Measurements from ENCODE around the gene SLC38A9. TPM values are rescaled to one million over a fixed set of nuclear protein-coding genes. Genes with fewer than 3 reads are reported as not detected.

The SLC38A9 gene
- total and polyA plus RNA-seq, 4 donors = 11.4 to 31.0 (median 18.6) TPM

GRCh38 chr5:55650386-55650785, 61.7 kb downstream of the SLC38A9 start (continued):
- TF ChIP-seq HNF4G (IDR thresholded peaks at IDR 0.05) (no peak), FOXA2 (IDR thresholded peaks at IDR 0.05) (no peak), NR2F2 (IDR thresholded peaks at IDR 0.05) (no peak), JUND (IDR thresholded peaks at IDR 0.05) (no peak)
- TF ChIP-seq, protein P1, sequence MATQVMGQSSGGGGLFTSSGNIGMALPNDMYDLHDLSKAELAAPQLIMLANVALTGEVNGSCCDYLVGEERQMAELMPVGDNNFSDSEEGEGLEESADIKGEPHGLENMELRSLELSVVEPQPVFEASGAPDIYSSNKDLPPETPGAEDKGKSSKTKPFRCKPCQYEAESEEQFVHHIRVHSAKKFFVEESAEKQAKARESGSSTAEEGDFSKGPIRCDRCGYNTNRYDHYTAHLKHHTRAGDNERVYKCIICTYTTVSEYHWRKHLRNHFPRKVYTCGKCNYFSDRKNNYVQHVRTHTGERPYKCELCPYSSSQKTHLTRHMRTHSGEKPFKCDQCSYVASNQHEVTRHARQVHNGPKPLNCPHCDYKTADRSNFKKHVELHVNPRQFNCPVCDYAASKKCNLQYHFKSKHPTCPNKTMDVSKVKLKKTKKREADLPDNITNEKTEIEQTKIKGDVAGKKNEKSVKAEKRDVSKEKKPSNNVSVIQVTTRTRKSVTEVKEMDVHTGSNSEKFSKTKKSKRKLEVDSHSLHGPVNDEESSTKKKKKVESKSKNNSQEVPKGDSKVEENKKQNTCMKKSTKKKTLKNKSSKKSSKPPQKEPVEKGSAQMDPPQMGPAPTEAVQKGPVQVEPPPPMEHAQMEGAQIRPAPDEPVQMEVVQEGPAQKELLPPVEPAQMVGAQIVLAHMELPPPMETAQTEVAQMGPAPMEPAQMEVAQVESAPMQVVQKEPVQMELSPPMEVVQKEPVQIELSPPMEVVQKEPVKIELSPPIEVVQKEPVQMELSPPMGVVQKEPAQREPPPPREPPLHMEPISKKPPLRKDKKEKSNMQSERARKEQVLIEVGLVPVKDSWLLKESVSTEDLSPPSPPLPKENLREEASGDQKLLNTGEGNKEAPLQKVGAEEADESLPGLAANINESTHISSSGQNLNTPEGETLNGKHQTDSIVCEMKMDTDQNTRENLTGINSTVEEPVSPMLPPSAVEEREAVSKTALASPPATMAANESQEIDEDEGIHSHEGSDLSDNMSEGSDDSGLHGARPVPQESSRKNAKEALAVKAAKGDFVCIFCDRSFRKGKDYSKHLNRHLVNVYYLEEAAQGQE (IDR thresholded peaks at IDR 0.05) = no peak

GRCh38 chr5:55649963-55650362, 62.2 kb downstream of the SLC38A9 start:
- H3K36me3 ChIP-seq (ENCODE audit: control insufficient read depth in 4 of 4, insufficient read depth in 3 of 4, low read depth in 1 of 4, low read length in 3 of 4) = peaks cover 0 to 2% (median under 1%) of the 10 kb centered on the region in 4 donors
- no peak overlapping the region for H3K27ac ChIP-seq (ENCODE audit: low read depth in 1 of 2, low read length in 2 of 2)

More at GRCh38 chr5:55649963-55650362, 62.2 kb downstream of the SLC38A9 start:
- DNase-seq (ENCODE audit: low spot score) = no peak
- TF ChIP-seq FOXA2 (IDR thresholded peaks at IDR 0.05) (no peak), GABPA (IDR thresholded peaks at IDR 0.05 in 1 of 2, conservative IDR thresholded peaks at IDR 0.05 in 1 of 2) (no peak), HNF4G (IDR thresholded peaks at IDR 0.05) (no peak), RAD21 (IDR thresholded peaks at IDR 0.05) (no peak), YY1 (IDR thresholded peaks at IDR 0.05) (no peak), EGR1 (IDR thresholded peaks at IDR 0.05; ENCODE audit: low read depth in 2 of 2) (no peak), MAX (IDR thresholded peaks at IDR 0.05) (no peak), HNF4A (conservative IDR thresholded peaks at IDR 0.05) (no peak), JUND (IDR thresholded peaks at IDR 0.05) (no peak), TAF1 (conservative IDR thresholded peaks at IDR 0.05) (no peak), NR2F2 (IDR thresholded peaks at IDR 0.05) (no peak), FOXA1 (IDR thresholded peaks at IDR 0.05) (no peak), SP1 (IDR thresholded peaks at IDR 0.05) (no peak), RXRA (IDR thresholded peaks at IDR 0.05) (no peak)
- TF ChIP-seq, protein P1 (IDR thresholded peaks at IDR 0.05) = no peak
- TF ChIP-seq, protein P2, sequence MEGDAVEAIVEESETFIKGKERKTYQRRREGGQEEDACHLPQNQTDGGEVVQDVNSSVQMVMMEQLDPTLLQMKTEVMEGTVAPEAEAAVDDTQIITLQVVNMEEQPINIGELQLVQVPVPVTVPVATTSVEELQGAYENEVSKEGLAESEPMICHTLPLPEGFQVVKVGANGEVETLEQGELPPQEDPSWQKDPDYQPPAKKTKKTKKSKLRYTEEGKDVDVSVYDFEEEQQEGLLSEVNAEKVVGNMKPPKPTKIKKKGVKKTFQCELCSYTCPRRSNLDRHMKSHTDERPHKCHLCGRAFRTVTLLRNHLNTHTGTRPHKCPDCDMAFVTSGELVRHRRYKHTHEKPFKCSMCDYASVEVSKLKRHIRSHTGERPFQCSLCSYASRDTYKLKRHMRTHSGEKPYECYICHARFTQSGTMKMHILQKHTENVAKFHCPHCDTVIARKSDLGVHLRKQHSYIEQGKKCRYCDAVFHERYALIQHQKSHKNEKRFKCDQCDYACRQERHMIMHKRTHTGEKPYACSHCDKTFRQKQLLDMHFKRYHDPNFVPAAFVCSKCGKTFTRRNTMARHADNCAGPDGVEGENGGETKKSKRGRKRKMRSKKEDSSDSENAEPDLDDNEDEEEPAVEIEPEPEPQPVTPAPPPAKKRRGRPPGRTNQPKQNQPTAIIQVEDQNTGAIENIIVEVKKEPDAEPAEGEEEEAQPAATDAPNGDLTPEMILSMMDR (IDR thresholded peaks at IDR 0.05; ENCODE audit: low read depth, low read length, missing input control) = no peak
- TF ChIP-seq, protein P3, sequence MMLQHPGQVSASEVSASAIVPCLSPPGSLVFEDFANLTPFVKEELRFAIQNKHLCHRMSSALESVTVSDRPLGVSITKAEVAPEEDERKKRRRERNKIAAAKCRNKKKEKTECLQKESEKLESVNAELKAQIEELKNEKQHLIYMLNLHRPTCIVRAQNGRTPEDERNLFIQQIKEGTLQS (IDR thresholded peaks at IDR 0.05) = no peak
- TF ChIP-seq, protein P4, sequence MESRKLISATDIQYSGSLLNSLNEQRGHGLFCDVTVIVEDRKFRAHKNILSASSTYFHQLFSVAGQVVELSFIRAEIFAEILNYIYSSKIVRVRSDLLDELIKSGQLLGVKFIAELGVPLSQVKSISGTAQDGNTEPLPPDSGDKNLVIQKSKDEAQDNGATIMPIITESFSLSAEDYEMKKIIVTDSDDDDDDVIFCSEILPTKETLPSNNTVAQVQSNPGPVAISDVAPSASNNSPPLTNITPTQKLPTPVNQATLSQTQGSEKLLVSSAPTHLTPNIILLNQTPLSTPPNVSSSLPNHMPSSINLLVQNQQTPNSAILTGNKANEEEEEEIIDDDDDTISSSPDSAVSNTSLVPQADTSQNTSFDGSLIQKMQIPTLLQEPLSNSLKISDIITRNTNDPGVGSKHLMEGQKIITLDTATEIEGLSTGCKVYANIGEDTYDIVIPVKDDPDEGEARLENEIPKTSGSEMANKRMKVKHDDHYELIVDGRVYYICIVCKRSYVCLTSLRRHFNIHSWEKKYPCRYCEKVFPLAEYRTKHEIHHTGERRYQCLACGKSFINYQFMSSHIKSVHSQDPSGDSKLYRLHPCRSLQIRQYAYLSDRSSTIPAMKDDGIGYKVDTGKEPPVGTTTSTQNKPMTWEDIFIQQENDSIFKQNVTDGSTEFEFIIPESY (IDR thresholded peaks at IDR 0.05) = no peak
- H3K9me3 ChIP-seq (ENCODE audit: control insufficient read depth in 4 of 4, low read length in 3 of 4) = no peaks in the 10 kb centered on the region
- no peak overlapping the region for H3K4me3 ChIP-seq (ENCODE audit: low read depth in 1 of 3, low read length in 3 of 3)
- peaks cover 0 to 3% (median 0%) of the 10 kb centered on the region in 4 donors for H3K4me1 ChIP-seq (ENCODE audit: control insufficient read depth in 4 of 4, insufficient read depth in 4 of 4, low read length in 3 of 4)
- H3K9ac ChIP-seq (ENCODE audit: low read depth in 1 of 2, low read length in 2 of 2) = no peak overlapping the region
- H3K27me3 ChIP-seq (ENCODE audit: control insufficient read depth in 4 of 4, insufficient read depth in 4 of 4, low read length in 3 of 4) = no peaks in the 10 kb centered on the region

All from liver (tissue), 9 donors.